WTC11 (cell line): ENCODE results near the gene PFDN5. TPM values are rescaled to one million over a fixed set of nuclear protein-coding genes. Genes with fewer than 3 reads are reported as not detected.

ENCODE experiments used
- ATAC-seq: fragments of 200-7000 bp; cut with Tn5 transposase; 2 replicates; pipeline ENCODE4 v1.10.0; 2021; ENCODE audit warnings: mild to moderate bottlenecking, moderate library complexity
- CTCF ChIA-PET: fragments of 300-600 bp; sonication (Branson Sonifier 250); formaldehyde crosslinking; loops from one replicate; lab custom pipeline; 2021; ENCODE audit warnings: antibody characterized with exemption; lab: Charles Lee
- POLR2A ChIA-PET: fragments of 350-600 bp; sonication (Branson Sonifier 250); formaldehyde crosslinking; loops from one replicate; lab custom pipeline; 2021; ENCODE audit warnings: antibody characterized with exemption; lab: Charles Lee
- DNase-seq: peaks from one replicate; pipeline ENCODE4 v3.0.0; 2021; ENCODE audit warnings: low spot score
- H3K27ac Mint-ChIP-seq: 2 replicates; pipeline ENCODE4 v1.8.0; 2021; ENCODE audit warnings: mixed read lengths
- H3K27me3 Mint-ChIP-seq: 2 replicates; pipeline ENCODE4 v1.8.0; 2021; ENCODE audit warnings: low read depth, mild to moderate bottlenecking, moderate library complexity, mixed read lengths
- H3K36me3 Mint-ChIP-seq: 2 replicates; pipeline ENCODE4 v1.8.0; 2021; ENCODE audit warnings: mixed read lengths
- H3K4me1 Mint-ChIP-seq: 2 replicates; pipeline ENCODE4 v1.8.0; 2022; ENCODE audit warnings: mixed read lengths
- H3K4me3 Mint-ChIP-seq: 2 replicates; pipeline ENCODE4 v1.8.0; 2021; ENCODE audit warnings: mild to moderate bottlenecking, moderate library complexity, mixed read lengths
- H3K9me3 Mint-ChIP-seq: 2 replicates; pipeline ENCODE4 v1.8.0; 2021; ENCODE audit warnings: mixed read lengths
- E2F1 ChIP-seq: sonication (generic); formaldehyde crosslinking; IDR thresholded peaks from 2 replicates; pipeline ENCODE4 v1.8.0; 2022; ENCODE audit warnings: mild to moderate bottlenecking, missing genetic modification reagents
- E2F5 ChIP-seq: sonication (generic); formaldehyde crosslinking; IDR thresholded peaks from 2 replicates; pipeline ENCODE4 v1.8.1; 2022; ENCODE audit warnings: mild to moderate bottlenecking, moderate library complexity, missing genetic modification reagents
- ETV6 ChIP-seq: sonication (generic); formaldehyde crosslinking; IDR thresholded peaks from 2 replicates; pipeline ENCODE4 v1.8.1; 2022; ENCODE audit warnings: mild to moderate bottlenecking, missing genetic modification reagents
- FOXP1 ChIP-seq: sonication (generic); formaldehyde crosslinking; IDR thresholded peaks from 2 replicates; pipeline ENCODE4 v1.8.0; 2022; ENCODE audit warnings: missing genetic modification reagents, mild to moderate bottlenecking, moderate library complexity, borderline replicate concordance
- IRF1 ChIP-seq: sonication (generic); formaldehyde crosslinking; IDR thresholded peaks from 2 replicates; pipeline ENCODE4 v1.8.0; 2023; ENCODE audit warnings: missing genetic modification reagents
- NFE2L1 ChIP-seq: sonication (generic); formaldehyde crosslinking; IDR thresholded peaks from 2 replicates; pipeline ENCODE4 v1.8.1; 2023; ENCODE audit warnings: missing genetic modification reagents
- NFYB ChIP-seq: sonication (generic); formaldehyde crosslinking; conservative IDR thresholded peaks from 2 replicates; pipeline ENCODE4 v1.8.0; 2022; ENCODE audit warnings: low read depth, missing genetic modification reagents
- PRRX2 ChIP-seq: fragments of 250-450 bp; sonication (Bioruptor Pico); IDR thresholded peaks from 2 replicates; pipeline ENCODE4 v1.8.0; 2021; ENCODE audit warnings: mild to moderate bottlenecking
- RELA ChIP-seq: sonication (generic); formaldehyde crosslinking; IDR thresholded peaks from 2 replicates; pipeline ENCODE4 v1.8.1; 2022; ENCODE audit warnings: missing genetic modification reagents, mild to moderate bottlenecking, borderline replicate concordance
- RORB ChIP-seq: fragments of 250-450 bp; sonication (Bioruptor Pico); IDR thresholded peaks from 2 replicates; pipeline ENCODE4 v1.9.0; 2021; ENCODE audit warnings: mild to moderate bottlenecking
- STAT6 ChIP-seq: sonication (generic); formaldehyde crosslinking; conservative IDR thresholded peaks from 2 replicates; pipeline ENCODE4 v1.8.1; 2023; ENCODE audit warnings: mild to moderate bottlenecking, low read depth, missing genetic modification reagents, moderate library complexity
- USF1 ChIP-seq: sonication (generic); formaldehyde crosslinking; IDR thresholded peaks from 2 replicates; pipeline ENCODE4 v1.8.0; 2022; ENCODE audit warnings: mild to moderate bottlenecking, missing genetic modification reagents
- ZBTB43 ChIP-seq: sonication (generic); formaldehyde crosslinking; IDR thresholded peaks from 2 replicates; pipeline ENCODE4 v1.8.1; 2023; ENCODE audit warnings: mild to moderate bottlenecking, missing genetic modification reagents
- ZNF232 ChIP-seq: sonication (generic); formaldehyde crosslinking; IDR thresholded peaks from 2 replicates; pipeline ENCODE4 v1.8.0; 2022; ENCODE audit warnings: mild to moderate bottlenecking, missing genetic modification reagents
- ZNF281 ChIP-seq: sonication (generic); formaldehyde crosslinking; IDR thresholded peaks from 2 replicates; pipeline ENCODE4 v1.8.0; 2023; ENCODE audit warnings: mild to moderate bottlenecking, missing genetic modification reagents
- ZNF396 ChIP-seq: fragments of 250-450 bp; sonication (Bioruptor Pico); IDR thresholded peaks from 2 replicates; pipeline ENCODE4 v1.8.0; 2021; ENCODE audit warnings: mild to moderate bottlenecking, moderate library complexity, borderline replicate concordance
- total RNA-seq: library from RNA; stranded (reverse); gene quantifications from 3 replicates; pipeline ENCODE4 v1.2.3, GENCODE V29; 2021

PFDN5 gene
- total RNA-seq, 1 experiment from 2014 or later, result 263 TPM

GRCh38 chr12:53344824-53345485 is 49.6 kb downstream of the PFDN5 start (continued):
- no peak for TF ChIP-seq ZNF281 (CRISPR knock-in tag)
- no peak for TF ChIP-seq RORB (CRISPR knock-in tag)

GRCh38 chr12:53345486-53346188 is 50.3 kb downstream of the PFDN5 start:
- CTCF ChIA-PET, result interaction anchor here (0.6 to 8.6 kb wide), 28 partner anchors 8 to 410 kb away, joined by 3 to 148 read pairs (median 4); partner anchors contain the start of genes AAAS, AMHR2, CSAD and MAP3K12
- Mint-ChIP-seq H3K36me3 (no peaks in the 10 kb centered on the region), H3K4me3 (peak overlapping the region; percentile 96)
- peak; percentile 28 for DNase-seq
- no peak for TF ChIP-seq PRRX2
- no peak for TF ChIP-seq ETV6 (CRISPR knock-in tag)
- TF ChIP-seq ZNF281 (CRISPR knock-in tag), result no peak
- TF ChIP-seq RORB (CRISPR knock-in tag), result no peak
- TF ChIP-seq FOXP1 (CRISPR knock-in tag), result no peak
- TF ChIP-seq, all 79 proteins: peak for 0
- Mint-ChIP-seq H3K27ac (no peak overlapping the region), H3K27me3 (peaks cover 48% of the 10 kb centered on the region), H3K9me3 (no peaks in the 10 kb centered on the region), H3K4me1 (peaks cover 13% of the 10 kb centered on the region)
- POLR2A ChIA-PET, result interaction anchor here (0.6 to 1.9 kb wide), 5 partner anchors 9 to 33 kb away, joined by 3 to 10 read pairs (median 6); partner anchors contain the start of gene AAAS
- peak; percentile 40 for ATAC-seq

GRCh38 chr12:53346491-53346890 is 51.1 kb downstream of the PFDN5 start:
- DNase-seq, result no peak
- H3K27ac Mint-ChIP-seq, result no peak overlapping the region
- ChIA-PET POLR2A (interaction anchor here (0.6 to 1.5 kb wide), 2 partner anchors 25 to 122 kb away, joined by 5 to 7 read pairs; partner anchors contain the start of gene AAAS), CTCF (interaction anchor here (3.0 to 8.6 kb wide), 2 partner anchors 21 to 75 kb away, joined by 34 to 148 read pairs; partner anchors contain the start of gene AAAS)
- H3K4me3 Mint-ChIP-seq, result no peak overlapping the region
- H3K36me3 Mint-ChIP-seq, result no peaks in the 10 kb centered on the region
- ATAC-seq, result no peak
- peaks cover 40% of the 10 kb centered on the region for H3K27me3 Mint-ChIP-seq
- peaks cover 13% of the 10 kb centered on the region for H3K4me1 Mint-ChIP-seq
- no peaks in the 10 kb centered on the region for H3K9me3 Mint-ChIP-seq
- TF ChIP-seq USF1 (CRISPR knock-in tag) (no peak), E2F5 (CRISPR knock-in tag) (no peak), STAT6 (CRISPR knock-in tag) (no peak), RELA (no peak), ZNF396 (no peak), ETV6 (CRISPR knock-in tag) (no peak), E2F1 (CRISPR knock-in tag) (no peak), ZBTB43 (CRISPR knock-in tag) (no peak), PRRX2 (no peak), IRF1 (CRISPR knock-in tag) (no peak), ZNF232 (CRISPR knock-in tag) (no peak), FOXP1 (CRISPR knock-in tag) (no peak), NFE2L1 (CRISPR knock-in tag) (no peak), NFYB (CRISPR knock-in tag) (no peak)
